ENCODE data around the gene KLHL35.

GRCh38 chr11:75428989-75429640, 3.9 kb downstream of the KLHL35 start:
- no peak for TF ChIP-seq CTCF (IDR thresholded peaks at IDR 0.05; ENCODE audit: insufficient read depth, low read length)
- TF ChIP-seq GABPA (IDR thresholded peaks at IDR 0.05; ENCODE audit: low read depth) = no peak
- no peak for TF ChIP-seq POLR2AphosphoS5 (IDR thresholded peaks at IDR 0.05; ENCODE audit: low read depth)
